Measurements from ENCODE around the gene NSF.
"Not testable (repeated sequence)": the region's sequence is repeated elsewhere in the genome, so short reads cannot be mapped to it uniquely, and the experiment has no call there.

NSF gene

DNA sequence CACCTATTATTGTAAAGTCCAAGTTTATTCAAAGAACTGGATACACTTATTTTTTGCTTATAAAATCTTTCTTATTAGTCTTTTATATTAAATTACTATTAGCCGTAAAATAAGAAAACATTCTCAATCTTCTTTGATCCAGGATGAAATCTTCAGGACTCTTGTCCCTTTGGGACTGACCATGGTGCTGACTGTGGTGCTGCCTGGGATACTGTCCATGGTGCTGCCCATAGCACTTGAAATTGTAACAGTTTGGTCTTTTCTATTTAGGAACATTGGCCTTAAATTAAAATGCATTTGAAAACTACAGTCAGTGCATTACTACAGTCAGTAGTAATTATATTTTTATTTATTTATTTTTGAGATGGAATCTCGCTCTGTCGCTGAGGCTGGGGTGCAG is 41.7 kb downstream of the NSF start:
- DNase-seq = not testable (repeated sequence)

- not testable (repeated sequence) for DNase-seq
These were observed 44.4 kb downstream of the NSF start for GRCh38 chr17:46634844-46635243.

DNA sequence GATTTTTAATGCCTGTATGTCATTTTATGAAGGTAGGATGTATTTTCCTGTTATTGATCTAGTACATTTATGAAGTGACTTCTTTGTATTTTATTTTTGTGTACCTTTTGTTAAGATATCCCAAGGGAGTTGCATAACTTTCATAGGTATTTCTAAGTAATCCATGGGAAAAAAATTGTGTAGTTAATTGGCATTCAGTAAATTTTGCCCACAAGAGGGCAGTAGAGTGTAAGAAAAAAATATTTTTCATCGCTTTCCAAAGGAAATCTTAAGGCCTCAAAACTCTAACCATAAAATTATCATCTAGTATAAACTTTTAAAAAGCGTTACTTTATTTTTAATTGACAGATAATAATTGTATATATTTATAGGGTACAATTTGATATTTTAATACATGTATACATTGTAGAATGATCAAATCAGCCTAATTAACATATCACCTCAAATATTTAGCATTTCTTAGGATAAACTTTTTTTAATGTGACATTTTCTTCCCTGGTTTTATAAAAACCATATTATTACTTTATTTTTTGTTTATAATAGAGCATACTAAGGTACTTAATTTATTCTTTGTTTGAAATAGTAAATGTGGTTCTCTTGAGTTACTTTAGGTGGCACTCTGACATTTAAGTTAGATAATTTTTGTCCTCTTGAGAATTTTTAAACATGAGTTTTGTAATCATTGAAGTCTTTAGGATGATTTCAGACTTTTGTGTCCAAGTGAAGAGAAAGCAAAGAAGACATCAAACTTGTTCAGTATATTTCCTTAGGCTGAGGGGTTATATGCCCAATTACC is 51.6 kb downstream of the NSF start:
- not testable (repeated sequence) for DNase-seq

- not testable (repeated sequence) for DNase-seq
These were observed 56.8 kb downstream of the NSF start for GRCh38 chr17:46647251-46647650.

GRCh38 chr17:46647688-46648278 is 57.3 kb downstream of the NSF start:
- not testable (repeated sequence) for DNase-seq

DNA sequence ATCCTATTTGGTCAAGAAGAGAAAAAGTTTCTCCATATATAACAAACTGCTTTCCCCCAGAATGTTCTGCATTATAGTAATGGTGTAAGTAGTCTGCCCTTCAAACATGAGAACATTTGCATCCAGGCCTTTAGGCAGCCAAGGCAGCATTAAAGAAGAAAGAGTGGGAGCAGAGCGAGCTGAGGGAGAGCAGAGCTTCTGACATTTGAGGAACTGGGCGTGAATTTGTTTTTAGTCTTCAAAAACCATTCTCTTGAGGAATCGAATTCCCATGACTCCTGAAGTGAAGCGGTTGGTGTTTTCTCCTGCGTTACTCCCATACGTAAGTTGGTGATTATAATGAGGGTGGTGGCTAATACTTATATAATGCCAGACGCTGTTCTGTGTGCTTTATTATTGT is 58.8 kb downstream of the NSF start:
- not testable (repeated sequence) for DNase-seq

DNA sequence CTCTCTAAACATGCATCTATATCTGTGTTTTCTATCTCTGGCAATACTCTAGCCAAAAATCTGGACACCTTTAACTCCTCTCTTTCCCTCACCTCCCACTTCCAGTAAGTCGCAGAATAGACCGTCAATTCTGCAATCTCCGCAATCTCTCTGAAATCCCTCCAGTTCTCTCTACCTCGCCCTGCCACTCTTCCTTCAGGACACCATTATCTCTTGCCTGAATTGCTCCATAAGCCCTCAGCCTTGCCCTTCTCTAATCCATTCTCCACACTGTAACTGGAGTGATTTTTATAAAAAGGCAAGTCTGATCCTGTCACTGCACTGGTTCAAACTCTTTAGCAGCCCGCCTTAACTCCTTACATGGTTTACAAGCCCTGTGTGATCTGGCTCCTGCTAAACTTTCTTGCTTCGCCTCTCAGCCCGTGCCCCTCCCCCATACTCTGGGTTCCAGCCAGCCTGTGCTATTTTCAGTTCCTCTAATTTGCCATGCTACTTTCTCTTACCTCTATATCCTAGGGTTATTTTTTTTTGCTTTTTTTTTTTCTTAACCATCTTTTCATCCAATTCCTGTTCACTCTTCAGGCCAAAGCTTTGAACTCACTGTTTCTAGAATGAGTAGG is 61.7 kb downstream of the NSF start:
- DNase-seq = not testable (repeated sequence)

DNA sequence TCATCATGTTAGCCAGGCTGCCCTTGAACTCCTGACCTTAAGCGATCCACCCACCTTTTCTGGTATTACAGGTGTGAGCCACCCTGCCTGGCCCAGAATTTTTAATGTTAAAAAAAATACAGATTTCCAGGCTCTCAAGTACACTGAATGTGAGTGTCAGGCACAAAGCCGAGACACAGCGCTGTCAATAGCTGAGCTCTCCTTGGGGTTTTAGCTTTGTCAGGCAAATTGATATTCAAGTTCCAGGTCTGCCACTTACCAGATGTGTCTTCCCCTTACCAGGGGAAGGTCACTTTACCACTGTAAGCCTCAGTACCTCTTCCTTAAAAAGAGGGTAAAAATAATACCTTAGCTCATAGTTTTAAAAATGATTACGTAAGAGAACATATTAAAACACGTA is 67.8 kb downstream of the NSF start:
- DNase-seq = not testable (repeated sequence)

DNA sequence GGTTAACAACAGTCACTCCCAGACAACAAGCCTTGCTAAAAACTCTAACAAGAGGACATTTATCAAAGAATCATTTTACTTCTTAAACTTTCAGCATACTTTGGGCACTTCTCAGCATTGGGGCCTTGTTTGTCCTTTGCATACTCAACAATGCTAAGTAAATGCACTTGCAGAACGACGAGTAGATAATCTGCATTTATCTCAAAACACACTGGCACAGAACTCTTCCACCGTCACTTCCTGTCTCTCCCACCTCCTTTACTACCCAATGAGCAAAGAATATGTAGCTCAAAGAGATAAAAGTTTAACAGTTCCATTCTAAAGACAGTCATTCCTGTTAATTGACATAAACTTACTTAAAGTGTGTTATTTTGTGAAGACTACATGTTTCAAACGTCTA is 69.2 kb downstream of the NSF start:
- DNase-seq = not testable (repeated sequence)

DNA sequence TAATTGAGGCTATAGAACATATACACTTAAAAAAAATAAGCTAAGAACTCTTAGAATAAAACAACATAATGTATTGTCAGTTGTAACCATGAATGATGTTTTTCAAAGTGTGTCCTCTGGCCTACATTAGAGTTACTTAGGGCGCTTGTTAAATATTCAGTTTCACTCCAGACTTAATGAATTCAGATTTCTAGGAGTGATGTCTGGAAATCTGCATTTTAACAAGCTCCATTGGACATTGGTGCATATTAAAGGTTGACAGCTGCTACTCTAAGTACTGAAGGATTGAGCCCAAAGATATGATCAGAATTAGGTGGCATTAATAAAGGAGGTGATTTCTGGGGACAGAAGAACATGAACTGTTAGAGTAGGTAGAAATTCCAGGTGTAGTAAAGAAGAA is 72.7 kb downstream of the NSF start:
- not testable (repeated sequence) for DNase-seq

- DNase-seq = not testable (repeated sequence)
These were observed 73.1 kb downstream of the NSF start for GRCh38 chr17:46663552-46663951.

- not testable (repeated sequence) for DNase-seq
These were observed 75.5 kb downstream of the NSF start for GRCh38 chr17:46665969-46666368.

- not testable (repeated sequence) for DNase-seq
These were observed 80.3 kb downstream of the NSF start for GRCh38 chr17:46670789-46671188.

DNA sequence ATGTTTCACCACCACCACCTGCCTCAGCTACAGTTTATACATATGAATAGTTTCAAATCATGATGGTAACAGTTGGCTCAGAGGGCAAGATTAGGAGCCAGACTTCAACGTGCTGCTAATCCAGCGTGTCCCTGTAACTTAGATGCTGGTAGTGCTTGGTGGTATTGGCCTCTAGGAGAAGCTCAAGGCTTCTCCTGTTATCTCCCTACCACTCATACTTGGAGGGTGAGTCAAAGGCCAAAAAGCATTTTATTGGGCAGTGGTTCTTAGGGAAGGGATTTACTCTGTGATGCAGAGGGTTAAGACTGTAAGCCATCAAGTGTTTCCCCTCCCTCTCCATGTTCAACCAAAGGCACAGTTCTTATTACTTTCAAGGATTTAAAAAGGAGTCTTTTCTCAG is 82.3 kb downstream of the NSF start:
- not testable (repeated sequence) for DNase-seq

GRCh38 chr17:46677819-46678218 is 87.3 kb downstream of the NSF start:
- not testable (repeated sequence) for DNase-seq

- DNase-seq = not testable (repeated sequence)
These were observed 93.2 kb downstream of the NSF start for GRCh38 chr17:46683653-46684052.

GRCh38 chr17:46685284-46685683 is 94.8 kb downstream of the NSF start:
- not testable (repeated sequence) for DNase-seq

- not testable (repeated sequence) for DNase-seq
These were observed 101.7 kb downstream of the NSF start for GRCh38 chr17:46692196-46692595.

GRCh38 chr17:46693283-46693682 is 102.8 kb downstream of the NSF start:
- not testable (repeated sequence) for DNase-seq

- not testable (repeated sequence) for DNase-seq
These were observed 106.1 kb downstream of the NSF start for GRCh38 chr17:46696522-46696921.

- not testable (repeated sequence) for DNase-seq
These were observed 108.5 kb downstream of the NSF start for GRCh38 chr17:46699014-46699413.

DNA sequence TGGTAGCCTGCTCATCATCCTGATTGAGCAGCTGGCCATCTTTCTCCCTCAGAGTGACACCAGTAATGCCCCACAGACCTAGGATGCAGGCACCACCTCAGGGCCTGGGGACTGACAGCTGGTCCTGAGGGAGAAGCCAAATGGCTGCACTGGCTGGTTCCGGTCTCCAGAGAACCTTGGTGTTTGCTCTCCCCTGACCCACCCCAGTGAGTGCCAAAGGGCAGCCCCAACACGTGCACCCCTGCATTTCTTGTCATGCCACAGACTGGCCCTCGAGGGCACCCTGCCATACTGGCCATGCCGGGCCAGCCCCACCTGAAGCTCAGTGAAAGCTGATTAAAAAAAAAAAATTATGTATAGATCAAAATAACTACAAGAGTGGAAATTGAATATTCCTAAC is 127.5 kb downstream of the NSF start:
- DNase-seq = no peak

DNA sequence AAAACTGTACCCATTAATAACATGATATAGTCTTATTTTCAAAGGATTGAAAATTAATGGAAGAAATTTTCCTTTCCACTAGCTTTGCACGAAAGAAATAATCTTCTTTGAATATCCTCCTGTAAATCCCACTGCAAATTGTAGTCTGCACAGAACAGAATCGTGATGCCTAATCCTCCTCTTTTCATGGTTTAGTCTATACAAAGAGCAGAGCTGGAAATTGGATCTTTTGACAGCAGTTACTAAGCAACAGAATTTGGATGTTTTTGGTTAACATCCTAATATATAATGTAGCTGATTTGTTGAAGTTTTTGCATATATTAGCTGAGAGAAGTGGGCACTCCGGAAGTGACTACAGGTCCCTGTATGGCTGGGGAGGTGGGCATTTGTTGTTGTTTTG is 129.4 kb downstream of the NSF start:
- DNase-seq = no peak

- no peak for DNase-seq
These were observed 129.9 kb downstream of the NSF start for GRCh38 chr17:46720408-46720807.
